GM12878 (cell line): ENCODE data around the gene SHROOM2. TPM values are rescaled to one million over a fixed set of nuclear protein-coding genes. Genes with fewer than 3 reads are reported as not detected.

Source experiments
- ATAC-seq: fragments of 200-7000 bp; cut with Tn5 transposase; 3 replicates; pipeline ENCODE4 v1.9.1; 2020; ENCODE audit warnings: mild to moderate bottlenecking, moderate library complexity
- BruUV-seq: library from RNA; stranded (reverse); fragments of 400-500 nt; replicated peaks from 2 replicates; lab custom pipeline; 2021; lab: Mats Ljungman, UMichigan
- CTCF ChIA-PET: fragments of 300-600 bp; sonication (Branson Sonifier 250); formaldehyde crosslinking; extraction: SDS; loops from one replicate; lab custom pipeline; 2021; ENCODE audit warnings: inconsistent platforms; lab: Yijun Ruan, JAX
- POLR2A ChIA-PET: fragments of 350-600 bp; formaldehyde crosslinking; extraction: SDS; loops from one replicate; lab custom pipeline; 2021; ENCODE audit warnings: inconsistent platforms; lab: Charles Lee
- RAD21 ChIA-PET: fragments of 300-600 bp; sonication (Branson Sonifier 250); formaldehyde crosslinking; loops from one replicate; lab custom pipeline; 2023; ENCODE audit warnings: antibody characterized with exemption; ENCODE audit not compliant: unreplicated experiment; lab: Charles Lee
- SMC1A ChIA-PET: fragments of 300-600 bp; sonication (Branson Sonifier 250); formaldehyde crosslinking; loops from one replicate; lab custom pipeline; 2023; ENCODE audit not compliant: unreplicated experiment, uncharacterized antibody; lab: Charles Lee
- DNase-seq: peaks from one replicate; pipeline ENCODE4 v3.0.0-alpha.2; 2011; ENCODE audit warnings: low read depth, low spot score
- FAIRE-seq: peaks from 3 replicates; lab custom pipeline; 2011; peaks lifted over from hg19 to GRCh38; lab: Jason Lieb, UNC
- H2AFZ ChIP-seq: 2 replicates; pipeline ENCODE4 v1.6.0; 2011; ENCODE audit warnings: low read depth, low read length, control low read depth; ENCODE audit not compliant: control insufficient read depth
- H3K27ac ChIP-seq: 2 replicates; pipeline ENCODE4 v1.5.1; 2011; ENCODE audit warnings: control low read depth; ENCODE audit not compliant: control insufficient read depth, insufficient read depth
- H3K27me3 ChIP-seq, 2 experiments: replicated peaks in 1 of 2; 2 replicates each; pipeline versions ENCODE4 v1.6.0 to v1.6.1; 2011; ENCODE audit warnings: low read length in 1 of 2; ENCODE audit not compliant: control insufficient read depth in 2 of 2, insufficient read depth in 2 of 2
- H3K36me3 ChIP-seq, 2 experiments: 2 replicates each; pipeline ENCODE4 v1.5.1; 2011; ENCODE audit warnings: low read length in 1 of 2; ENCODE audit not compliant: control insufficient read depth in 2 of 2, insufficient read depth in 2 of 2
- H3K4me1 ChIP-seq: 2 replicates; pipeline ENCODE4 v1.6.1; 2011; ENCODE audit warnings: mild to moderate bottlenecking, low read length, moderate library complexity, mixed read lengths; ENCODE audit not compliant: control insufficient read depth, insufficient read depth
- H3K4me2 ChIP-seq: 2 replicates; pipeline ENCODE4 v1.6.0; 2011; ENCODE audit warnings: control low read depth; ENCODE audit not compliant: control insufficient read depth, insufficient read depth
- H3K4me3 ChIP-seq: fragments of 200-600 bp; sonication (generic); 2 replicates; pipeline ENCODE4 v1.5.1; 2016
- H3K79me2 ChIP-seq: 2 replicates; pipeline ENCODE4 v1.6.0; 2011; ENCODE audit warnings: low read length; ENCODE audit not compliant: control insufficient read depth, insufficient read depth
- H3K9ac ChIP-seq: 2 replicates; pipeline ENCODE4 v1.8.0; 2011; ENCODE audit warnings: low read length, control low read depth, mixed read lengths; ENCODE audit not compliant: control insufficient read depth, insufficient read depth
- H3K9me3 ChIP-seq: replicated peaks from 3 replicates; pipeline ENCODE4 v1.5.1; 2011; ENCODE audit warnings: mild to moderate bottlenecking, low read length; ENCODE audit not compliant: control insufficient read depth, insufficient read depth
- H4K20me1 ChIP-seq: 2 replicates; pipeline ENCODE4 v1.6.0; 2011; ENCODE audit not compliant: control insufficient read depth, insufficient read depth
- BCL3 ChIP-seq: IDR thresholded peaks from 2 replicates; pipeline ENCODE4 v1.6.1; 2011; ENCODE audit warnings: borderline replicate concordance, low read depth, mild to moderate bottlenecking, moderate library complexity, low read length; ENCODE audit not compliant: insufficient read depth, poor library complexity, severe bottlenecking
- CBX5 ChIP-seq: sonication (generic); IDR thresholded peaks from 2 replicates; pipeline ENCODE4 v1.6.1; 2016; ENCODE audit warnings: low read depth, moderate library complexity, mild to moderate bottlenecking, inconsistent platforms
- CREB1 ChIP-seq: IDR thresholded peaks from 2 replicates; pipeline ENCODE4 v1.6.1; 2012; ENCODE audit warnings: low read depth, mild to moderate bottlenecking, inconsistent platforms
- EED ChIP-seq: sonication (generic); IDR thresholded peaks from 2 replicates; pipeline ENCODE4 v1.6.1; 2016; ENCODE audit warnings: antibody characterized with exemption, low read depth
- HCFC1 ChIP-seq: fragments of 150-350 bp; IDR thresholded peaks from 2 replicates; pipeline ENCODE4 v1.6.1; 2014; ENCODE audit warnings: low read length
- IKZF1 ChIP-seq: fragments of 450-650 bp; conservative IDR thresholded peaks from 2 replicates; pipeline ENCODE4 v1.6.1; 2017; ENCODE audit warnings: antibody characterized with exemption, mild to moderate bottlenecking
- IKZF2 ChIP-seq, 2 experiments: fragments of 450-650 bp; IDR thresholded peaks; 2 replicates each; pipeline ENCODE4 v1.6.1; 2017; ENCODE audit warnings: mild to moderate bottlenecking in 2 of 2, moderate library complexity in 2 of 2
- LARP7 ChIP-seq: fragments of 450-650 bp; IDR thresholded peaks from 2 replicates; pipeline ENCODE4 v1.6.1; 2017; ENCODE audit warnings: mild to moderate bottlenecking
- MEF2B ChIP-seq: fragments of 450-650 bp; IDR thresholded peaks from 2 replicates; pipeline ENCODE4 v1.6.1; 2018; ENCODE audit warnings: mild to moderate bottlenecking, moderate library complexity; ENCODE audit not compliant: partially characterized antibody, poor library complexity, severe bottlenecking
- MTA2 ChIP-seq: fragments of 450-650 bp; IDR thresholded peaks from 2 replicates; pipeline ENCODE4 v1.6.1; 2016; ENCODE audit warnings: low read depth, mild to moderate bottlenecking, moderate library complexity
- PBX3 ChIP-seq: IDR thresholded peaks from 2 replicates; pipeline ENCODE4 v1.6.1; 2011; ENCODE audit warnings: mild to moderate bottlenecking, low read depth, low read length, moderate library complexity; ENCODE audit not compliant: insufficient replicate concordance
- PKNOX1 ChIP-seq: fragments of 450-650 bp; IDR thresholded peaks from 2 replicates; pipeline ENCODE4 v1.6.1; 2016; ENCODE audit warnings: mild to moderate bottlenecking
- REST ChIP-seq: IDR thresholded peaks from 2 replicates; pipeline ENCODE4 v1.6.1; 2012; ENCODE audit warnings: mild to moderate bottlenecking, low read depth, low read length
- RFX5 ChIP-seq: IDR thresholded peaks from 2 replicates; pipeline ENCODE4 v1.6.1; 2011; ENCODE audit warnings: low read depth, low read length, improper control_type of control experiment
- SIN3A ChIP-seq: IDR thresholded peaks from 2 replicates; pipeline ENCODE4 v1.6.1; 2012; ENCODE audit warnings: low read depth, low read length, improper control_type of control experiment
- SMARCA5 ChIP-seq: fragments of 450-650 bp; IDR thresholded peaks from 2 replicates; pipeline ENCODE4 v1.6.1; 2017; ENCODE audit warnings: mild to moderate bottlenecking
- SPI1 ChIP-seq: IDR thresholded peaks from 2 replicates; pipeline ENCODE4 v1.6.1; 2011; ENCODE audit warnings: low read depth, mild to moderate bottlenecking, low read length, moderate library complexity, borderline replicate concordance; ENCODE audit not compliant: insufficient read depth
- ZNF207 ChIP-seq: fragments of 450-650 bp; IDR thresholded peaks from 2 replicates; pipeline ENCODE4 v1.6.1; 2014; ENCODE audit warnings: antibody characterized with exemption, mild to moderate bottlenecking, borderline replicate concordance
- ZNF274 ChIP-seq: IDR thresholded peaks from one replicate; pipeline ENCODE4 v1.8.0; 2011; ENCODE audit not compliant: insufficient read length, insufficient read depth
- WGBS: methylation state at CpG from one replicate; pipeline ENCODE4 v1.1.6; 2016; ENCODE audit warnings: low lambda C conversion rate; ENCODE audit not compliant: insufficient replicate concordance, insufficient coverage; ENCODE audit errors: missing lambda C conversion rate; 5-methylcytosine and 5-hydroxymethylcytosine counted together
- in situ Hi-C: fragments of 300-500 bp; cut with MboI; formaldehyde crosslinking; loops from 9 replicates; pipeline ENCODE4 v1.14.3; 2018; ENCODE audit warnings: mixed read lengths
- intact Hi-C: fragments of 100-400 bp; cut with micrococcal nuclease; formaldehyde crosslinking; loops from one replicate; pipeline ENCODE4 v1.14.2; 2022; ENCODE audit not compliant: unreplicated experiment
- polyA plus RNA-seq, 11 experiments: library from polyadenylated mRNA; depleted of rRNA in 4 of 11; unstranded in 6 of 11; stranded (reverse) in 5 of 11; fragments of >200 nt; fragmentation: Nextera tagmentation in 4 of 11; fragmentation: Illumina TruSeq in 1 of 11; extraction: Ambion mirVana in 4 of 11; extraction: Trizol in 1 of 11; gene quantifications; 1 replicate in 1 of 11; 2 replicates in 10 of 11; pipeline versions ENCODE4 v1.2.1 to v1.2.3, GENCODE V29; 2011 to 2016; ENCODE audit warnings: inconsistent platforms in 2 of 11, missing spikeins in 2 of 11, low read depth in 1 of 11
- total RNA-seq, 4 experiments: library from RNA; depleted of rRNA in 3 of 4; stranded (reverse); fragments of >200 nt in 3 of 4; fragmentation: Illumina TruSeq in 1 of 4; extraction: Trizol in 1 of 4; gene quantifications; 2 replicates each; pipeline versions ENCODE4 v1.2.1 to v1.2.3, GENCODE V29; 2013 to 2021

Gene SHROOM2
- total and polyA plus RNA-seq, 10 of the 15 experiments (the other 5 are each of a cell fraction or from before 2014, with no cell fraction given) = under 0.01 to 0.15 (median 0.09) TPM; not detected in 2

- FAIRE-seq = no peak
- BruUV-seq = no TSS peak
- TF ChIP-seq PKNOX1 (peak; percentile 30; the same call in 1 of the 2 replicates), SMARCA5 (no peak), PBX3 (peak; percentile 68), LARP7 (no peak), HCFC1 (no peak), REST (no peak), IKZF1 (peak; percentile 39), MTA2 (0 out of 2 replicates have a peak, but pooled peaks have one; percentile 28), CBX5 (no peak), MEF2B (peak; percentile 13), SPI1 (peak; percentile 92), BCL3 (no peak), SIN3A (no peak), ZNF207 (no peak), CREB1 (no peak), ZNF274 (no peak), RFX5 (no peak), EED (0 out of 2 replicates have a peak, but pooled peaks have one; percentile 18), IKZF2 (IDR thresholded peaks at IDR 0.05) (0 out of 4 replicates have a peak, but pooled peaks of 1 of the 2 experiments have one; percentile 11)
Observed at GRCh38 chrX:9739130-9739529, 47.1 kb upstream of the SHROOM2 start.

More at GRCh38 chrX:9739130-9739529, 47.1 kb upstream of the SHROOM2 start:
- peak; percentile 69 for ATAC-seq
- Histone ChIP-seq H3K4me1 (no peaks in the 10 kb centered on the region), H3K4me3 (no peak overlapping the region), H3K4me2 (no peak overlapping the region), H2AFZ (no peak overlapping the region), H3K27ac (no peak overlapping the region), H3K27me3 (no peaks in the 10 kb centered on the region), H4K20me1 (no peaks in the 10 kb centered on the region), H3K9me3 (no peaks in the 10 kb centered on the region), H3K9ac (no peak overlapping the region), H3K36me3 (no peaks in the 10 kb centered on the region), H3K79me2 (no peaks in the 10 kb centered on the region)
- intact Hi-C loops (no loop called here), in situ Hi-C loops (no loop called here)
- SMC1A ChIA-PET = interaction anchor here (1.0 kb wide), 2 partner anchors 15 to 317 kb away, joined by 3 read pairs; no protein-coding TSS in a partner anchor
- CTCF ChIA-PET = no interaction called here
- POLR2A ChIA-PET = no interaction called here
- RAD21 ChIA-PET = no interaction called here
- no peak for DNase-seq
- 8% methylated on average over 5 of the region's 5 CpGs for WGBS
